ENCODE results near the gene FIBP.

DNA sequence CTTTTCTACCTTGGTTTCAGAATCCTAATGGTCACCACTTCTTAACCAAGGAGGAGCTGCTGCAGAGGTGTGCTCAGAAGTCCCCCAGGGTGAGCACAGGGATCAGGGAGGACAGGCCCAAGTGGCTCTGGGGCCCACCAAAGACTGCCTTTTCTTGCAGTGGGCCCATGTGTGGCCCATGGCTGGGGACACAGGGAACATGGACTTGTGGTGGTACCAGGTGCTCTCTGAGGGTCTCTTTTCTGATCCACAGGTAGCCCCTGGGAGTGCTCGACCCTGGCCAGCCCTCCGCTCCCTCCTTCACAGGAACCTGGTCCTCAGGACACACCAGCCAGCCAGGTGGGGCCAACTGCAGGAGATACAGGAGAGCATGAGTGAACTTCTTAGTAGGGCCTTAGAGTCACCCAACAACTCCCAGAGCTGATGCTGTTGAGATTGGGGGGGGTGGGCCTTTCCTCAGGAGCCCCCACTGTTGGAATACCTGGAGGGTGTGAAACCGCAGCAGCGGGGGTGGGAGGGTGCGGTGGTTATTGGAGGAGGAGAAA, 26.0 kb downstream of the FIBP start:
- no peak for TF ChIP-seq RAD21 (IDR thresholded peaks at IDR 0.05; ENCODE audit: low read depth)
- TF ChIP-seq, protein P1, sequence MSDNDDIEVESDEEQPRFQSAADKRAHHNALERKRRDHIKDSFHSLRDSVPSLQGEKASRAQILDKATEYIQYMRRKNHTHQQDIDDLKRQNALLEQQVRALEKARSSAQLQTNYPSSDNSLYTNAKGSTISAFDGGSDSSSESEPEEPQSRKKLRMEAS (IDR thresholded peaks at IDR 0.05): no peak
- no peak for TF ChIP-seq TCF12 (IDR thresholded peaks at IDR 0.05; ENCODE audit: low read depth)
- TF ChIP-seq, protein P2, sequence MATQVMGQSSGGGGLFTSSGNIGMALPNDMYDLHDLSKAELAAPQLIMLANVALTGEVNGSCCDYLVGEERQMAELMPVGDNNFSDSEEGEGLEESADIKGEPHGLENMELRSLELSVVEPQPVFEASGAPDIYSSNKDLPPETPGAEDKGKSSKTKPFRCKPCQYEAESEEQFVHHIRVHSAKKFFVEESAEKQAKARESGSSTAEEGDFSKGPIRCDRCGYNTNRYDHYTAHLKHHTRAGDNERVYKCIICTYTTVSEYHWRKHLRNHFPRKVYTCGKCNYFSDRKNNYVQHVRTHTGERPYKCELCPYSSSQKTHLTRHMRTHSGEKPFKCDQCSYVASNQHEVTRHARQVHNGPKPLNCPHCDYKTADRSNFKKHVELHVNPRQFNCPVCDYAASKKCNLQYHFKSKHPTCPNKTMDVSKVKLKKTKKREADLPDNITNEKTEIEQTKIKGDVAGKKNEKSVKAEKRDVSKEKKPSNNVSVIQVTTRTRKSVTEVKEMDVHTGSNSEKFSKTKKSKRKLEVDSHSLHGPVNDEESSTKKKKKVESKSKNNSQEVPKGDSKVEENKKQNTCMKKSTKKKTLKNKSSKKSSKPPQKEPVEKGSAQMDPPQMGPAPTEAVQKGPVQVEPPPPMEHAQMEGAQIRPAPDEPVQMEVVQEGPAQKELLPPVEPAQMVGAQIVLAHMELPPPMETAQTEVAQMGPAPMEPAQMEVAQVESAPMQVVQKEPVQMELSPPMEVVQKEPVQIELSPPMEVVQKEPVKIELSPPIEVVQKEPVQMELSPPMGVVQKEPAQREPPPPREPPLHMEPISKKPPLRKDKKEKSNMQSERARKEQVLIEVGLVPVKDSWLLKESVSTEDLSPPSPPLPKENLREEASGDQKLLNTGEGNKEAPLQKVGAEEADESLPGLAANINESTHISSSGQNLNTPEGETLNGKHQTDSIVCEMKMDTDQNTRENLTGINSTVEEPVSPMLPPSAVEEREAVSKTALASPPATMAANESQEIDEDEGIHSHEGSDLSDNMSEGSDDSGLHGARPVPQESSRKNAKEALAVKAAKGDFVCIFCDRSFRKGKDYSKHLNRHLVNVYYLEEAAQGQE (IDR thresholded peaks at IDR 0.05; ENCODE audit: low read depth): no peak
- no peak for TF ChIP-seq EGR1 (IDR thresholded peaks at IDR 0.05)
- no peak for TF ChIP-seq EP300 (IDR thresholded peaks at IDR 0.05; ENCODE audit: borderline replicate concordance)
- no peak for TF ChIP-seq NFIC (IDR thresholded peaks at IDR 0.05)
- TF ChIP-seq CEBPB (IDR thresholded peaks at IDR 0.05): no peak
- TF ChIP-seq, protein P3, sequence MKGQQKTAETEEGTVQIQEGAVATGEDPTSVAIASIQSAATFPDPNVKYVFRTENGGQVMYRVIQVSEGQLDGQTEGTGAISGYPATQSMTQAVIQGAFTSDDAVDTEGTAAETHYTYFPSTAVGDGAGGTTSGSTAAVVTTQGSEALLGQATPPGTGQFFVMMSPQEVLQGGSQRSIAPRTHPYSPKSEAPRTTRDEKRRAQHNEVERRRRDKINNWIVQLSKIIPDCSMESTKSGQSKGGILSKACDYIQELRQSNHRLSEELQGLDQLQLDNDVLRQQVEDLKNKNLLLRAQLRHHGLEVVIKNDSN (IDR thresholded peaks at IDR 0.05): no peak
- no peak for TF ChIP-seq TAF1 (IDR thresholded peaks at IDR 0.05; ENCODE audit: low read depth)
- TF ChIP-seq CREB1 (IDR thresholded peaks at IDR 0.05; ENCODE audit: low read depth): no peak
